Activated B cell treated with CpG ODN at 0.5 μM for 24 hours (primary cell): ENCODE results near the gene SIGLEC11. TPM values are rescaled to one million over a fixed set of nuclear protein-coding genes. Genes with fewer than 3 reads are reported as not detected.
"Not testable (repeated sequence)": the region's sequence is repeated elsewhere in the genome, so short reads cannot be mapped to it uniquely, and the experiment has no call there.

ENCODE experiments used
- ATAC-seq: fragments of 200-7000 bp; cut with Tn5 transposase; one replicate; pipeline ENCODE4 v1.10.0; 2021; ENCODE audit warnings: low read depth, mild to moderate bottlenecking, moderate library complexity
- CTCF ChIA-PET: fragments of 350-600 bp; sonication (Branson Sonifier 250); formaldehyde crosslinking; loops from one replicate; lab custom pipeline; 2021; ENCODE audit warnings: antibody characterized with exemption; lab: Charles Lee
- POLR2A ChIA-PET: fragments of 350-600 bp; sonication (Branson Sonifier 250); formaldehyde crosslinking; loops from one replicate; lab custom pipeline; 2021; ENCODE audit warnings: antibody characterized with exemption; lab: Charles Lee
- DNase-seq: peaks from one replicate; pipeline ENCODE4 v3.0.0; 2022
- H3K27ac Mint-ChIP-seq: one replicate; pipeline ENCODE4 v1.8.0; 2020; ENCODE audit warnings: mixed read lengths
- H3K27me3 Mint-ChIP-seq: one replicate; pipeline ENCODE4 v1.8.0; 2021; ENCODE audit warnings: mixed read lengths
- H3K36me3 Mint-ChIP-seq: one replicate; pipeline ENCODE4 v1.8.0; 2021; ENCODE audit warnings: low read depth, mixed read lengths
- H3K4me1 Mint-ChIP-seq: one replicate; pipeline ENCODE4 v1.8.0; 2021; ENCODE audit warnings: mixed read lengths
- H3K4me3 Mint-ChIP-seq: one replicate; pipeline ENCODE4 v1.8.0; 2020; ENCODE audit warnings: mild to moderate bottlenecking, mixed read lengths
- H3K9me3 Mint-ChIP-seq: one replicate; pipeline ENCODE4 v1.8.0; 2020; ENCODE audit warnings: mixed read lengths
- intact Hi-C: fragments of 100-400 bp; cut with micrococcal nuclease; formaldehyde crosslinking; loops from one replicate; pipeline ENCODE4 v1.15.1; 2024
- total RNA-seq: library from RNA; stranded (reverse); gene quantifications from 2 replicates; pipeline ENCODE4 v1.2.3, GENCODE V29; 2022
- TF ChIP-seq, protein P1 (sequence below): fragments of 200-600 bp; IDR thresholded peaks from one replicate; pipeline ENCODE4 v1.8.0; 2022; ENCODE audit warnings: antibody characterized with exemption, mild to moderate bottlenecking

The SIGLEC11 gene
- total RNA-seq, 1 donor from 2014 or later = not detected

- H3K4me3 Mint-ChIP-seq = peak overlapping the region; percentile 92
- H3K4me1 Mint-ChIP-seq = peaks cover 68% of the 10 kb centered on the region
- intact Hi-C loops = loop anchor here (2.0 kb wide), 4 partner anchors 17 to 249 kb away; partner anchors contain the start of gene PNKP
- ATAC-seq = no peak
- H3K27me3 Mint-ChIP-seq = no peaks in the 10 kb centered on the region
- POLR2A ChIA-PET = interaction anchor here (1.0 to 9.5 kb wide), 9 partner anchors 9 to 252 kb away, joined by 3 to 229 read pairs (median 56); partner anchors contain the start of genes AKT1S1, AP2A1, IL4I1 and PNKP
- peak overlapping the region; percentile 89 for H3K27ac Mint-ChIP-seq
- H3K36me3 Mint-ChIP-seq = peaks cover 82% of the 10 kb centered on the region
- TF ChIP-seq, protein P1, sequence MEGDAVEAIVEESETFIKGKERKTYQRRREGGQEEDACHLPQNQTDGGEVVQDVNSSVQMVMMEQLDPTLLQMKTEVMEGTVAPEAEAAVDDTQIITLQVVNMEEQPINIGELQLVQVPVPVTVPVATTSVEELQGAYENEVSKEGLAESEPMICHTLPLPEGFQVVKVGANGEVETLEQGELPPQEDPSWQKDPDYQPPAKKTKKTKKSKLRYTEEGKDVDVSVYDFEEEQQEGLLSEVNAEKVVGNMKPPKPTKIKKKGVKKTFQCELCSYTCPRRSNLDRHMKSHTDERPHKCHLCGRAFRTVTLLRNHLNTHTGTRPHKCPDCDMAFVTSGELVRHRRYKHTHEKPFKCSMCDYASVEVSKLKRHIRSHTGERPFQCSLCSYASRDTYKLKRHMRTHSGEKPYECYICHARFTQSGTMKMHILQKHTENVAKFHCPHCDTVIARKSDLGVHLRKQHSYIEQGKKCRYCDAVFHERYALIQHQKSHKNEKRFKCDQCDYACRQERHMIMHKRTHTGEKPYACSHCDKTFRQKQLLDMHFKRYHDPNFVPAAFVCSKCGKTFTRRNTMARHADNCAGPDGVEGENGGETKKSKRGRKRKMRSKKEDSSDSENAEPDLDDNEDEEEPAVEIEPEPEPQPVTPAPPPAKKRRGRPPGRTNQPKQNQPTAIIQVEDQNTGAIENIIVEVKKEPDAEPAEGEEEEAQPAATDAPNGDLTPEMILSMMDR = no peak
- CTCF ChIA-PET = interaction anchor here (0.9 to 1.4 kb wide), 2 partner anchors 10 kb away, joined by 3 read pairs; no protein-coding TSS in a partner anchor
- DNase-seq = no peak
- H3K9me3 Mint-ChIP-seq = no peaks in the 10 kb centered on the region
Observed at GRCh38 chr19:49927526-49928264, 33.3 kb downstream of the SIGLEC11 start.

DNA sequence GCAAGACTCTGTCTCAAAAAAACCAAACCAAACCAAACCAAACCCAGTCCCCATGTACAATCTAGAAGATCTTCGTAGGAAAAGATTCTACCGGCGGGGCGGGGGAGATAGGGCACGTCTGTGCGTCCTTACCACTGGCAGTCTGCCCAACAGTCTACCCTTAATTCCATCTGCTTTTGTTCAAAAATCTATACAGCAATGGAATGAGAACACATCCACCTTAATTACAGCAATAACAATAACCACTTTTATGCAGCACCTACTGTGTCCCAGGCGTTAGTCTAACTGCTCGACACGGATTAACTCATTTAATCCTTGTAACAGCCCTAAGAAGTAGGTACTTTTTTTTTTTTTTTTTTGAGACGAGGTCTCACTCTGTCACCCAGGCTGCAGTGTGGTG, 34.5 kb downstream of the SIGLEC11 start:
- no peak overlapping the region for H3K27ac Mint-ChIP-seq
- DNase-seq = no peak
- POLR2A ChIA-PET = interaction anchor here (0.7 to 9.5 kb wide), 5 partner anchors 15 to 58 kb away, joined by 3 to 229 read pairs (median 56); partner anchors contain the start of genes IL4I1 and PNKP
- no peak overlapping the region for H3K4me3 Mint-ChIP-seq
- no peaks in the 10 kb centered on the region for H3K27me3 Mint-ChIP-seq
- CTCF ChIA-PET = no interaction called here
- peaks cover 83% of the 10 kb centered on the region for H3K36me3 Mint-ChIP-seq
- intact Hi-C loops = no loop called here
- ATAC-seq = no peak
- H3K4me1 Mint-ChIP-seq = peaks cover 78% of the 10 kb centered on the region
- TF ChIP-seq, protein P1 = no peak
- no peaks in the 10 kb centered on the region for H3K9me3 Mint-ChIP-seq

DNA sequence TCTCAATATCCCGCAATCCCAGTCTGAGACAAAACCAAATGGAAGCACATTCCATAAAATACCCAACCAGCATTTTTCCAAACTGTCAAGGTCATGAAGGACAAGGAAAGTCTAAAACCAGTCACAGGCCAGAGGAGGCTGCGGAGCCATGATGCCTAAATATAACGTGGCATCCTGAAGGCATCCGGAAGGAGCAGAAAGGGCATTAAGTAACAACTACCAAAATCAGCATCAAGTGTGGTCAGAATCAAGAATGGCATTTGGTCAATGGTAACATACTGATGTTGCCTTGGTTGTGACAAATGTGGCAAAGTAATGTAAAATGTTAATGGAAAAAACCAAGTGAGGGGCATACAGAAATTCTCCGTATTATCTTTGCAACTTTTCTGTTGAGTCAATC, 35.5 kb downstream of the SIGLEC11 start:
- Mint-ChIP-seq H3K4me1 (peaks cover 81% of the 10 kb centered on the region), H3K9me3 (no peaks in the 10 kb centered on the region), H3K36me3 (peaks cover 83% of the 10 kb centered on the region), H3K27ac (peak overlapping the region; percentile 88), H3K4me3 (no peak overlapping the region), H3K27me3 (no peaks in the 10 kb centered on the region)
- DNase-seq (no peak), ATAC-seq (no peak)
- TF ChIP-seq, protein P1 = no peak
- intact Hi-C loops = no loop called here
- ChIA-PET CTCF (no interaction called here), POLR2A (interaction anchor here (1.2 to 5.1 kb wide), 3 partner anchors 14 to 31 kb away, joined by 5 to 92 read pairs (median 12); partner anchors contain the start of gene IL4I1)

DNA sequence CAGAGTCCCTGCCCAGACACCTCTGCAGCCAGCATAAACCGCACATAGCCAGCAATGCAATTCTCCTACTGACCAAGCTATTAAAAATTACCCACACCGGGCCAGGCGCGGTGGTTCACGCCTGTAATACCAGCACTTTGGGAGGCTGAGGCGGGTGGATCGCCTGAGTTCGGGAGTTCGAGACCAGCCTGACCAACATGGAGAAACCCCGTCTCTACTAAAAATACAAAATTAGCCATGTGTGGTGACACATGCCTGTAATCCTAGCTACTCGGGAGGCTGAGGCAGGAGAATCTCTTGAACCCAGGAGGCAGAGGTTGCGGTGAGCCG, 36.1 kb downstream of the SIGLEC11 start:
- POLR2A ChIA-PET = interaction anchor here (0.6 to 1.7 kb wide), 9 partner anchors 10 to 107 kb away, joined by 3 to 14 read pairs (median 5); partner anchors contain the start of genes AKT1S1, IL4I1, MED25 and TBC1D17
- intact Hi-C loops, CTCF ChIA-PET, H3K9me3 Mint-ChIP-seq, ATAC-seq, H3K27me3 Mint-ChIP-seq, DNase-seq: not testable (repeated sequence)
- H3K27ac Mint-ChIP-seq = peak overlapping the region; percentile 88
- H3K4me1 Mint-ChIP-seq = peaks cover 75% of the 10 kb centered on the region
- H3K36me3 Mint-ChIP-seq = peaks cover 80% of the 10 kb centered on the region
- H3K4me3 Mint-ChIP-seq = peak overlapping the region; percentile 59

GRCh38 chr19:49924004-49924880, 36.7 kb downstream of the SIGLEC11 start:
- TF ChIP-seq, protein P1 = no peak
- ChIA-PET POLR2A (interaction anchor here (0.6 to 1.7 kb wide), 9 partner anchors 10 to 106 kb away, joined by 3 to 14 read pairs (median 5); partner anchors contain the start of genes AKT1S1, IL4I1, MED25 and TBC1D17), CTCF (no interaction called here)
- H3K36me3 Mint-ChIP-seq = peaks cover 78% of the 10 kb centered on the region
- no peaks in the 10 kb centered on the region for H3K9me3 Mint-ChIP-seq
- peak; percentile 33 for ATAC-seq
- H3K4me3 Mint-ChIP-seq = peak overlapping the region; percentile 59
- H3K4me1 Mint-ChIP-seq = peaks cover 76% of the 10 kb centered on the region
- intact Hi-C loops = no loop called here
- peak; percentile 43 for DNase-seq
- H3K27me3 Mint-ChIP-seq = no peaks in the 10 kb centered on the region
- peak overlapping the region; percentile 88 for H3K27ac Mint-ChIP-seq
